HS-5 (cell line): ENCODE measurements around the gene ZNF432.
"Not testable (repeated sequence)": the region's sequence is repeated elsewhere in the genome, so short reads cannot be mapped to it uniquely, and the experiment has no call there.

ENCODE experiments used
- DNase-seq: peaks from one replicate; pipeline ENCODE4 v3.0.0-alpha.2; 2012; ENCODE audit warnings: low read depth

Gene ZNF432

GRCh38 chr19:52048555-52049501 lies at the start of gene ZNF432:
TSS of gene ZNF432 (minus strand) at chr19:52048838. CDS start at chr19:52046868, 1,970 bp downstream.
- DNase-seq: peak; percentile 75

- DNase-seq: not testable (repeated sequence)
These were observed 47.8 kb upstream of the ZNF432 start for GRCh38 chr19:52096416-52096815.

GRCh38 chr19:52095172-52096014 lies 46.8 kb upstream of the ZNF432 start, which contains the start of gene ZNF841:
TSS of gene ZNF841 (minus strand) at chr19:52095765. CDS start at chr19:52084801, 10,964 bp downstream.
- peak; percentile 70 for DNase-seq

GRCh38 chr19:52094526-52095130 lies 46.0 kb upstream of the ZNF432 start:
- DNase-seq: no peak

GRCh38 chr19:52086481-52086880 lies 37.8 kb upstream of the ZNF432 start:
- DNase-seq: no peak

GRCh38 chr19:52070496-52070895 lies 21.9 kb upstream of the ZNF432 start:
- no peak for DNase-seq

GRCh38 chr19:52069653-52070052 lies 21.0 kb upstream of the ZNF432 start:
- no peak for DNase-seq

GRCh38 chr19:52066258-52066863 lies 17.7 kb upstream of the ZNF432 start:
- no peak for DNase-seq

- DNase-seq: no peak
These were observed 16.8 kb upstream of the ZNF432 start for GRCh38 chr19:52065399-52065798.

- not testable (repeated sequence) for DNase-seq
These were observed 7.8 kb upstream of the ZNF432 start for GRCh38 chr19:52056480-52056879.

- not testable (repeated sequence) for DNase-seq
These were observed 3.1 kb upstream of the ZNF432 start for GRCh38 chr19:52051736-52052135.

- no peak for DNase-seq
These were observed 9.5 kb downstream of the ZNF432 start for GRCh38 chr19:52039169-52039568.

- DNase-seq: no peak
These were observed 14.4 kb downstream of the ZNF432 start for GRCh38 chr19:52034051-52034728.

- DNase-seq: no peak
These were observed 19.9 kb downstream of the ZNF432 start for GRCh38 chr19:52028780-52029123.

- DNase-seq: peak; percentile 58
These were observed 20.4 kb downstream of the ZNF432 start, which contains the start of gene ZNF614 for GRCh38 chr19:52028027-52028779. TSS of gene ZNF614 (minus strand) at chr19:52028379. CDS start at chr19:52025745, 2,634 bp downstream.

- not testable (repeated sequence) for DNase-seq
These were observed 22.2 kb downstream of the ZNF432 start for GRCh38 chr19:52026255-52026990.

GRCh38 chr19:52024478-52024877 lies 24.2 kb downstream of the ZNF432 start:
- not testable (repeated sequence) for DNase-seq

GRCh38 chr19:52022193-52022592 lies 26.4 kb downstream of the ZNF432 start:
- no peak for DNase-seq

- DNase-seq: no peak
These were observed 28.1 kb downstream of the ZNF432 start for GRCh38 chr19:52020506-52020905.

- DNase-seq: no peak
These were observed 38.0 kb downstream of the ZNF432 start for GRCh38 chr19:52010674-52011073.
